Muscle of arm (tissue), 12 donors: ENCODE measurements around the gene INSR. TPM values are rescaled to one million over a fixed set of nuclear protein-coding genes. Genes with fewer than 3 reads are reported as not detected.
A peak's percentile ranks its signal among the peaks of the same experiment; 100 is the strongest.
"Not testable (repeated sequence)": the region's sequence is repeated elsewhere in the genome, so short reads cannot be mapped to it uniquely, and the experiment has no call there.

Experiments
- DNase-seq: peaks from one replicate; pipeline ENCODE4 v3.0.0-alpha.2; 2013
- polyA plus RNA-seq, 12 donors: library from polyadenylated mRNA; unstranded; fragments of 120-200 nt; gene quantifications; one replicate each; pipeline ENCODE4 v1.2.1, GENCODE V29; 2013; ENCODE audit not compliant: insufficient read length in 12 of 12

INSR gene
- polyA plus RNA-seq, 12 donors: 11.1 to 138 (median 16.9) TPM

- no peak for DNase-seq
Observed at GRCh38 chr19:7101498-7102253, 192.5 kb downstream of the INSR start.

DNA sequence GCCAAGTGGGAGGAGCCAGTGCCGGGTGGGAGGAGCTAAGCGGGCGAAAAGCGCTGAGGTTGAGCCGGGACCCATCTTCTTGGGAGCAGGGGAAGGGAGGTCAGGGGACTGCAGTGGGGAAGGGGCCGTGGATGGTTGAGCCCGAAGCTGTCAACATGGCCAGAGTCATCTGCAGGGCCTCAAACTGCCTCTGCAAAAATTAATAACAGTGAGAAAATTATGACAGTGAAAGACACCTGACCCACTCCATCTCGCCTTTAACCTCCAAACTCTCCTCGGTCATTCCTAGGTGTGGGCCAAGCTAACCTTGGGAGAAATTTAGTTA lies 194.7 kb downstream of the INSR start:
- DNase-seq: no peak

- peak; percentile 97 for DNase-seq
Observed at GRCh38 chr19:7098701-7099596, 195.3 kb downstream of the INSR start.

- DNase-seq: no peak
Observed at GRCh38 chr19:7098096-7098495, 196.1 kb downstream of the INSR start.

DNA sequence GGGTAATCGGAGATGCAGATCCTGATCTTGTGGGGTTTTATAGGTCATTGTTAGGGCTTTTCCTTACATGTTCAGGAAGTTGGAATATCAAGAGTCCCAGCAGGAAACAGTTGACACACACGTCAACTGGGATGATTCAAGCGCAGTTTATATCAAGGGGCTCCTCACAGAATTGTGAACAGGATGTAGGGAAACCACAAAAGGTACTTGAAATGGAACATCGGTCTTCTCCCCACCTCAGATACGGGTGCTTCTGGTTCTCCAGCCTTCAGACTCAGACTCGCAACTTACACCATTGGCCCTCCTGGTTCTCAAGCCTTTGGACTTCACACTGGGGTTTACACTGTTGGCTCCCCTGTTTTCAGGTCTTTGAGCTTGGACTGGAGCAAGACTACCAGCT lies 205.2 kb downstream of the INSR start:
- no peak for DNase-seq

DNA sequence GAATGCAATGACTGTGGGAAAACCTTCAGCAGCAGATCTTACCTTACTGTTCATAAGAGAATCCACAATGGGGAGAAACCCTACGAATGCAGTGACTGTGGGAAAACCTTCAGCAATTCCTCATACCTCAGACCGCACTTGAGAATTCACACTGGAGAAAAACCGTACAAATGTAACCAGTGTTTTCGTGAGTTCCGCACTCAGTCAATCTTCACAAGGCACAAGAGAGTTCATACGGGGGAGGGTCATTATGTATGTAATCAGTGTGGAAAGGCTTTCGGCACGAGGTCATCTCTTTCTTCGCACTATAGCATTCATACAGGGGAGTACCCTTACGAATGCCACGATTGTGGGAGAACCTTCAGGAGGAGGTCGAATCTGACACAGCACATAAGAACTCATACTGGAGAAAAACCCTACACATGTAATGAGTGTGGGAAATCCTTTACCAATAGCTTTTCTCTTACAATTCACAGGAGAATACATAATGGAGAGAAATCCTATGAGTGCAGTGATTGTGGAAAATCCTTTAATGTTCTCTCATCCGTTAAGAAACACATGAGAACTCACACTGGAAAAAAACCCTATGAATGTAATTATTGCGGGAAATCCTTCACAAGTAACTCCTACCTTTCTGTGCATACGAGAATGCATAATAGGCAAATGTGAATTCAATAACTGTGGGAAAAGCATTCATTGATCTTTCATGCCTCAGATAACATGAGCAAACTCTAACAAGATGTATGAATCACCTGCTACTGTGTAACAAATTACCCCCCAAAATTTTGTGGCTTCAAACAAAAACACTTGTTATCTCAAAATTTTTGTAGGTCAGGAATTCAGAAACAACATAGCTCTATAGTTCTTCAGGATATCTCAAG lies 210.9 kb downstream of the INSR start:
- DNase-seq: no peak

GRCh38 chr19:7078008-7078407 lies 216.2 kb downstream of the INSR start:
- DNase-seq: no peak

- no peak for DNase-seq
Observed at GRCh38 chr19:7076151-7076550, 218.1 kb downstream of the INSR start.

DNA sequence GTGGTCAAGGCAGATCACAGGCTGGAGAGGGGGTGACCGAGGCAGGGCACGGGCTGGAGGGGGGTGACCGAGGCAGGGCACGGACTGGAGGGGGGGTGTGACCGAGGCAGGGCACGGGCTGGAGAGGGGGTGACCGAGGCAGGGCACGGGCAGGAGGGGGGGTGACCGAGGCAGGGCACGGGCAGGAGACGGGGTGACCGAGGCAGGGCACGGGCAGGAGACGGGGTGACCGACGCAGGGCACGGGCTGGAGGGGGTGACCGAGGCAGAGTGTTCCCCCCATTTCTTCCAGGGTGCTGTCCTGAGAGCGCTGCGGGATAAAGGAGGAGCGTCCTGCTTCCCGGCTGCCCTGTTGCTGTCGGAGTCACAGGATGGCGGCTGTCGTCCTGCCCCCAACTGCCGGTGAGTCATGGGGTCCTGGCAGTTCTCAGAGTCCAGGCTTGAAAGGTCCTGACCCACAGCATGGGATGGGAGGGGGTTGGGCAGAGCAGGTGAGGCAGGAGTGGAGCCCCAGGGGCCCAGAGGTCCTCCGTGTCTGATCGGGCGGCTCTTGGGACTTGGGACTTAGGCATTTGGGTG lies 219.4 kb downstream of the INSR start:
- DNase-seq: no peak

GRCh38 chr19:7072541-7072940 lies 221.7 kb downstream of the INSR start:
- DNase-seq: no peak

- DNase-seq: no peak
Observed at GRCh38 chr19:7069904-7070226, 224.3 kb downstream of the INSR start.

DNA sequence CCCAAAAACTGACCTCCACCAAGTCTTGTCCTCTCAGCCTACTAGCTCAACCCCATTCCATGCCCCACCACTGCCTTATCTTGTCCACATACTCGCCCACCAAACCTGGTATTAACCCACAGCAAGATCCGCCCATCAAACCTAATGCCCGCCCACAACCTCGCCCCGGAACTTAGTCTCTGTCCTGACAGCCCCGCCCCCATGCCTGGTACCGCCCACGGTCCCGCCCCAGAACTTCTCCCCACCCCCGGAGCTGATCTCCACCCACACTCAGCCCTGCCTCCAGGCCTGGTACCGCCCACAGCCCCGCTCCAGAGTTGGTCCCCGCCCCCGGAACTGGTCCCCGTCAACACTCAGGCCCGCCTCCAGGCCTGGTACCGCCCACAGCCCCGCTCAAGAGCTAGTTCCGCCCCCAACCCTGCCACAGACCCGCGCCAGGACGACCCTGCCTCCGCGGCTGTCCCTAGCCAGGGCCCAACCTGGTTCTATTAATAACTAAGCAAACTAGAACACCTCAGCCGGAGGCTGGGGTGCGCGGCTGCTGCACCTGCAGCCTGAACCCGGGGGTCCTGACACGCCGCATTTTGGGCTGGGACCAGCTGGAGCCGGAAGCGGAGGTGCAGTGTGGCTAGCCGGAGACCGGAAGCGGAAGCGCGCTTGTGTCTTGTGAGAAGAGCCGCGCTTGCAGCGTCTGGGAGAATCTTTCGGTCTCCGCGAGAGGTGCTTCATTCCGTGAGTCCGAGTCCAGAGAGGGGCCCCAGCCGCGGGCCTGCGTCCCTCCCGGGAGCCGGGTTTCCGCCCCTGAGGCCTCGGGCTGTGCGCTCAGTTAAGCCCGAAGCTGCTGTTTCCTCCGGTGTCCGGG lies 224.9 kb downstream of the INSR start, which contains the start of gene ZNF557:
TSS of gene ZNF557 (plus strand) at position 662 of the 862 bp plus-strand sequence. CDS start 5,372 bp downstream, outside the sequence.
- DNase-seq: peak; percentile 98

DNA sequence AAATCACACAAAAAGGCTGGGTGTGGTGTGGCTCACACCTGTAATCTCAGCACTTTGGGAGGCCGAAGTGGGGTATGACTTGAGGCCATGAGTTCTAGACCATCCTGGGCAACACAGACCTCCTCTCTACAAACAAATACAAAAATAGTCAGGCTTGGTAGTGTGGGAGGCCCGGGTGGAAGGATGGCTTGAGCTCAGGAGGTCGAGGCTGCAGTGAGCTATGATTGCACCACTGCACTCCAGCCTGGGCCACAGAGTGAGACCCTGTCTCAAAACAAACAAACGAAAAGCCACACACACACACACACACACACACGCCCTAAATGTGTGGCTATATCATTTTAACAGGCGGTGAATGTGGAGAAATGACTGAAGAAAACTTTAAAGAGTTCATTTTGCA lies 225.6 kb downstream of the INSR start:
- no peak for DNase-seq

- no peak for DNase-seq
Observed at GRCh38 chr19:7067716-7068115, 226.5 kb downstream of the INSR start.

DNA sequence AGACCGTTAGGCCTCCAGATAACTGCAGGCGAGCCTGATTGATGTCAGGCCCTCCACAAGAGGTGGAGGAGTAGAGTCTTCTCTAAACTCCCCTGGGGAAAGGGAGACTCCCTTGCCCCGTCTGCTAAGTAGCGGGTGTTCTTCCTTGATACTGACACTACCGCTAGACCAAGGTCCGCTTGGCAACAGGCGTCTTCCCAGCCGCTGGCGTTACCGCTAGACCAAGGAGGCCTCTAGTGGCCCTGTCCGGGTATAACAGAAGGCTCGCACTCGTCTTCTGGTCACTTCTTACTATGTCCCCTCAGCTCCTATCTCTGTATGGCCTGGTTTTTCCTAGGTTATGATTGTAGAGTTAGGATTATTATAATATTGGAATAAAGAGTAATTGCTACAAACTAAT lies 227.1 kb downstream of the INSR start:
- not testable (repeated sequence) for DNase-seq

GRCh38 chr19:7063764-7064418 lies 230.3 kb downstream of the INSR start:
- DNase-seq: no peak

GRCh38 chr19:7063339-7063738 lies 230.9 kb downstream of the INSR start:
- DNase-seq: no peak
